ENCODE results near the gene RNF103. TPM values are rescaled to one million over a fixed set of nuclear protein-coding genes. Genes with fewer than 3 reads are reported as not detected.

The RNF103 gene
- total RNA-seq, 1 donor from 2014 or later = 40.1 TPM

DNA sequence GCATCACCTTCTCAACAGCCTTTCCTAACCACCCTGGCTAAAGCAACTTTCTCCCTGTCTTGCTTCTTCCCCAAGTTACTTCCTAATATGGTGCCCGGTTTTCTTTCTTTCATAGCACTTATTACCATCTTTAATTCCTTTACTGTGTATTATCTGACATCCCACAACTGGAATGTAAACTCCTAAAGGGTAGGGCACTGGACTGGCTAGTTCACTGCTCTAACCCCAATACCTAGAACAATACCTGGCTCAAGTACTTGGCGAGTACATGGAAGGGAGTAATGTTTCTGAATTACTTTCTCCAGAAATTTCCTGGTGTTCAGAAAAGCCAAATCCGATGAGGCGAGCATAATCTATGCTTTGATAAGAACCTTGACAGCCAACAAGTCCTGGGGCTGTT is 22.7 kb upstream of the RNF103 start:
- no peak overlapping the region for H3K4me3 ChIP-seq
- H3K36me3 ChIP-seq = no peaks in the 10 kb centered on the region
- no peak overlapping the region for H3K27ac ChIP-seq (replicated peaks)
- intact Hi-C loops (cut with micrococcal nuclease) = no loop called here
- peaks cover 24% of the 10 kb centered on the region for H3K9me3 ChIP-seq (replicated peaks)
- TF ChIP-seq, protein P1, sequence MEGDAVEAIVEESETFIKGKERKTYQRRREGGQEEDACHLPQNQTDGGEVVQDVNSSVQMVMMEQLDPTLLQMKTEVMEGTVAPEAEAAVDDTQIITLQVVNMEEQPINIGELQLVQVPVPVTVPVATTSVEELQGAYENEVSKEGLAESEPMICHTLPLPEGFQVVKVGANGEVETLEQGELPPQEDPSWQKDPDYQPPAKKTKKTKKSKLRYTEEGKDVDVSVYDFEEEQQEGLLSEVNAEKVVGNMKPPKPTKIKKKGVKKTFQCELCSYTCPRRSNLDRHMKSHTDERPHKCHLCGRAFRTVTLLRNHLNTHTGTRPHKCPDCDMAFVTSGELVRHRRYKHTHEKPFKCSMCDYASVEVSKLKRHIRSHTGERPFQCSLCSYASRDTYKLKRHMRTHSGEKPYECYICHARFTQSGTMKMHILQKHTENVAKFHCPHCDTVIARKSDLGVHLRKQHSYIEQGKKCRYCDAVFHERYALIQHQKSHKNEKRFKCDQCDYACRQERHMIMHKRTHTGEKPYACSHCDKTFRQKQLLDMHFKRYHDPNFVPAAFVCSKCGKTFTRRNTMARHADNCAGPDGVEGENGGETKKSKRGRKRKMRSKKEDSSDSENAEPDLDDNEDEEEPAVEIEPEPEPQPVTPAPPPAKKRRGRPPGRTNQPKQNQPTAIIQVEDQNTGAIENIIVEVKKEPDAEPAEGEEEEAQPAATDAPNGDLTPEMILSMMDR (IDR thresholded peaks at IDR 0.05; ENCODE audit: borderline replicate concordance) = no peak
- H3K4me1 ChIP-seq = no peaks in the 10 kb centered on the region
- no peaks in the 10 kb centered on the region for H3K27me3 ChIP-seq (ENCODE audit: low read depth)
- no peak for DNase-seq

- intact Hi-C loops (cut with micrococcal nuclease) = no loop called here
- no peak for DNase-seq
- H3K27ac ChIP-seq (replicated peaks) = no peak overlapping the region
These were observed 22.1 kb upstream of the RNF103 start for GRCh38 chr2:86645752-86646151.

GRCh38 chr2:86638712-86639111 is 15.0 kb upstream of the RNF103 start:
- Histone ChIP-seq H3K27me3 (ENCODE audit: low read depth) (no peaks in the 10 kb centered on the region), H3K4me1 (peaks cover 1% of the 10 kb centered on the region), H3K27ac (replicated peaks) (no peak overlapping the region), H3K36me3 (no peaks in the 10 kb centered on the region), H3K4me3 (no peak overlapping the region), H3K9me3 (replicated peaks) (peaks cover 28% of the 10 kb centered on the region)
- DNase-seq = no peak
- TF ChIP-seq, protein P1 (IDR thresholded peaks at IDR 0.05; ENCODE audit: borderline replicate concordance) = no peak
- intact Hi-C loops (cut with micrococcal nuclease) = no loop called here

More at GRCh38 chr2:86645752-86646151, 22.1 kb upstream of the RNF103 start:
- Histone ChIP-seq H3K9me3 (replicated peaks) (peaks cover 19% of the 10 kb centered on the region), H3K4me1 (no peaks in the 10 kb centered on the region), H3K4me3 (no peak overlapping the region), H3K36me3 (no peaks in the 10 kb centered on the region), H3K27me3 (ENCODE audit: low read depth) (no peaks in the 10 kb centered on the region)
- TF ChIP-seq, protein P1 (IDR thresholded peaks at IDR 0.05; ENCODE audit: borderline replicate concordance) = no peak

- Histone ChIP-seq H3K9me3 (replicated peaks) (peaks cover 28% of the 10 kb centered on the region), H3K4me1 (peaks cover 20% of the 10 kb centered on the region), H3K4me3 (no peak overlapping the region), H3K27me3 (ENCODE audit: low read depth) (no peaks in the 10 kb centered on the region), H3K36me3 (no peaks in the 10 kb centered on the region), H3K27ac (replicated peaks) (no peak overlapping the region)
- intact Hi-C loops (cut with micrococcal nuclease) = no loop called here
- DNase-seq = no peak
- TF ChIP-seq, protein P1 (IDR thresholded peaks at IDR 0.05; ENCODE audit: borderline replicate concordance) = no peak
These were observed 13.2 kb upstream of the RNF103 start for GRCh38 chr2:86636842-86637241.

DNA sequence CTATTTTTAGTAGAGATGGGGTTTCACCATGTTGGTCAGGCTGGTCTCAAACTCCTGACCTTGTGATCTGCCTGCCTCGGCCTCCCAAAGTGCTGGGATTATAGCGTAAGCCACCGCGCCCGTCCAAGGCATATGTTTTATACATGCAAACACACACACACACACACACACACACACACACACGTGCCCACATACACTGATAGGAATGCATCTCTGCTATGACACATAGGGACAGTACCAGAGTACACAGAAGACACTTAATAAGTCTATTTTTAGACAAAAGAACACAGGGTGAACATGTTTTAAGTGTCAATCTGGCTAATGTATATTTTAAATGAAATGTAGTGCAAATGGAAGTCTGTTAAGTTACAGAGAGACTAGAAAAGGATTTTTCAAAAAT is 10.7 kb upstream of the RNF103 start:
- Histone ChIP-seq H3K4me1 (peaks cover 22% of the 10 kb centered on the region), H3K27me3 (ENCODE audit: low read depth) (no peaks in the 10 kb centered on the region), H3K9me3 (replicated peaks) (peaks cover 13% of the 10 kb centered on the region), H3K36me3 (no peaks in the 10 kb centered on the region), H3K4me3 (no peak overlapping the region), H3K27ac (replicated peaks) (no peak overlapping the region)
- TF ChIP-seq, protein P1 (IDR thresholded peaks at IDR 0.05; ENCODE audit: borderline replicate concordance) = no peak
- DNase-seq = no peak
- intact Hi-C loops (cut with micrococcal nuclease) = no loop called here
